Umbilical cord (tissue), 2 donors: Measurements from ENCODE around the gene PCDHAC2. TPM values are rescaled to one million over a fixed set of nuclear protein-coding genes. Genes with fewer than 3 reads are reported as not detected.
A peak's percentile ranks its signal among the peaks of the same experiment; 100 is the strongest.

Experiments used
- DNase-seq: peaks from one replicate; pipeline ENCODE4 v3.0.0-alpha.2; 2015; ENCODE audit warnings: low spot score
- total RNA-seq: library from RNA; depleted of rRNA; stranded (reverse); fragments of >200 nt; gene quantifications from one replicate; pipeline ENCODE4 v1.2.3, GENCODE V29; 2014; ENCODE audit warnings: low replicate concordance; ENCODE audit not compliant: insufficient read depth

The PCDHAC2 gene, protein sequence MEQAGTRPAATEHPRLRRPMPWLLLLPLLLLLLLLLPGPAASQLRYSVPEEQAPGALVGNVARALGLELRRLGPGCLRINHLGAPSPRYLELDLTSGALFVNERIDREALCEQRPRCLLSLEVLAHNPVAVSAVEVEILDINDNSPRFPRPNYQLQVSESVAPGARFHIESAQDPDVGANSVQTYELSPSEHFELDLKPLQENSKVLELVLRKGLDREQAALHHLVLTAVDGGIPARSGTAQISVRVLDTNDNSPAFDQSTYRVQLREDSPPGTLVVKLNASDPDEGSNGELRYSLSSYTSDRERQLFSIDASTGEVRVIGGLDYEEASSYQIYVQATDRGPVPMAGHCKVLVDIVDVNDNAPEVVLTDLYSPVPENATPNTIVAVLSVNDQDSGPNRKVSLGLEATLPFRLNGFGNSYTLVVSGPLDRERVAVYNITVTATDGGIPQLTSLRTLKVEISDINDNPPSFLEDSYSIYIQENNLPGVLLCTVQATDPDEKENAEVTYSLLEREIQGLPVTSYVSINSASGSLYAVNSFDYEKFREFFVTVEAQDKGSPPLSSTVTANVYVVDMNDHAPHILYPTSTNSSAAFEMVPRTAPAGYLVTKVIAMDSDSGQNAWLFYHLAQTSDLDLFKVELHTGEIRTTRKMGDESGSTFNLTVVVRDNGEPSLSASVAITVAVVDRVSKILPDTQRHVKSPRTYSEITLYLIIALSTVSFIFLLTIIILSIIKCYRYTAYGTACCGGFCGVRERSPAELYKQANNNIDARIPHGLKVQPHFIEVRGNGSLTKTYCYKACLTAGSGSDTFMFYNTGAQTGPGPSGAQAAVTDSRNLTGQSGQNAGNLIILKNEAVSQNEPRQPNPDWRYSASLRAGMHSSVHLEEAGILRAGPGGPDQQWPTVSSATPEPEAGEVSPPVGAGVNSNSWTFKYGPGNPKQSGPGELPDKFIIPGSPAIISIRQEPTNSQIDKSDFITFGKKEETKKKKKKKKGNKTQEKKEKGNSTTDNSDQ
- total RNA-seq = 3.4 TPM

DNA sequence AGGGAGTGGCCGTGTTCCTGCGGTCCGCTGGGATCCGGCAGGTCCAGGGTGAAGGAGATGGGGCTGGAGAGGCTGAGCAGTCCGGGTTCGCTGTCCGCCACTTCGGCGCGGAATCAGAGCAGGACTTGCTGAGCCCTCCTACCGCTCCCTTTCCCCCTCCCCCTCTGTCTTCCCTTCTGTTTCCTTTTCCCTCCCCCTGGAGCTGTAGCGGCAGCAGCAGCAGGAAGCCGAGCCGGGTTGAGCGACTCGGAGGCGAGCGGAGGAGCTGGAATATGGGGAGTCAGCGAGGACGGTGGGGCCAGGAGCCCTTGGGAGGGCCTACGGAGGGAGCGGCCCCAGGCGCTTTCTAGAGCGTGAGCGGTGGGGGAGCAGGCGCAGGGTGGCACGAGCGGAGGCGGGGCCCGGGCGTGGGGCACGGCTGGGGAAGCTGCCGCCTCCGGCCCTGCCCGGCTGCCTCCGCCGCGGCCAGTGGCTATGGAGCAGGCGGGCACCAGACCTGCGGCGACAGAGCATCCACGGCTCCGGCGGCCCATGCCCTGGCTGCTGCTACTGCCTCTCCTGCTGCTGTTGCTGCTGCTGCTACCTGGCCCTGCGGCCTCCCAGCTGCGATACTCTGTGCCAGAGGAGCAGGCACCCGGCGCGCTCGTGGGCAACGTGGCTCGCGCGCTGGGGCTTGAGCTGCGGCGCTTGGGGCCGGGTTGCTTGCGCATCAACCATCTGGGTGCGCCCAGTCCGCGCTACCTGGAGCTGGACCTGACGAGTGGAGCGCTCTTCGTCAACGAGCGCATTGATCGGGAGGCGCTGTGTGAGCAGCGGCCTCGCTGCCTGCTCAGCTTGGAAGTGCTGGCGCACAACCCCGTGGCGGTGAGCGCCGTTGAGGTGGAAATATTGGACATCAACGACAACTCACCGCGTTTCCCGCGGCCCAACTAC lies at the start of gene PCDHAC2:
Gene PCDHAC2 (plus strand): TSS at position 184 of the 933 bp plus-strand sequence. CDS start 291 bp downstream, at position 475.
- peak; percentile 87 for DNase-seq

GRCh38 chr5:140923601-140924000 lies 42.7 kb upstream of the PCDHAC2 start:
- DNase-seq = no peak

GRCh38 chr5:140925806-140926442 lies 40.4 kb upstream of the PCDHAC2 start, which contains the start of gene PCDHAC1:
PCDHAC1 (plus strand) TSS chr5:140926299; CDS start chr5:140926893, 594 bp downstream.
- DNase-seq = no peak

DNA sequence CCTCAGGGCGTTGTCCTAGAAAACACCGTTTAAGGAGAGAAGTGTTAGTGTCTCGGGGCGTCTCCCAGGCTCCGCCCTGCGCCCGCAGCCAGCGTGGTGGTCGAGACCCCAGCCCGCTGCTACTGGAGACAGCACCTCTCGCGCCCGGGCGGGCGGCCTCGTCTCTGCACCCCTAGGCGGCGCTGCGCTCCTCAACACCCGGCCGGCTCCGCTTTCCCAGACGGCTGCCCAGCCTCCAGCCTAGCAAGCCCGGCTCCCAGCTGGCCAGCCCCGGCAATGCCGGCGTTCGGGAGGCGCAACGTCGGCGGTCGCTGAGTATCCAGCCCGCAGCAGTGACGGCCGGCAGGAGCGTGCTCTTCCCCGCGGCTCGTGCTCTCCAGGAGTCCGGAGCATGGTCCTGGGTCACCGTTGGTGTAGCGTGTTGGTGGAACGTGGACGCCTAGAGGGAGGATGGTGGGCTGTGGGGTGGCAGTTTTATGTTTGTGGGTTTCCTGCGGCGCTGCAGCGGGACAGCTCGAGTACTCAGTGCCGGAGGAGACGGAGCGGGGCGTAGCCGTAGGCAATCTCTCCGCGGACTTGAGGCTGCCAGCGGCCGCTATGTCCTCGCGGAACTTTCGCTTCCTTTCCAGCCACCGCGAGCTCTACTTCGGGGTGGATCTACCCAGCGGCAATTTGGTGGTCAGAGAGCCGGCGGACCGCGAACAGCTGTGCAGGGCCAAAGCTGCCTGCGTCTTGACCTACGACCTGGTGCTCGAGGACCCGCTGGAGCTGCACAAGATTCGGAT lies 39.6 kb upstream of the PCDHAC2 start:
- peak; percentile 71 for DNase-seq

- DNase-seq = no peak
Observed at GRCh38 chr5:140927228-140927573, 39.1 kb upstream of the PCDHAC2 start.

DNA sequence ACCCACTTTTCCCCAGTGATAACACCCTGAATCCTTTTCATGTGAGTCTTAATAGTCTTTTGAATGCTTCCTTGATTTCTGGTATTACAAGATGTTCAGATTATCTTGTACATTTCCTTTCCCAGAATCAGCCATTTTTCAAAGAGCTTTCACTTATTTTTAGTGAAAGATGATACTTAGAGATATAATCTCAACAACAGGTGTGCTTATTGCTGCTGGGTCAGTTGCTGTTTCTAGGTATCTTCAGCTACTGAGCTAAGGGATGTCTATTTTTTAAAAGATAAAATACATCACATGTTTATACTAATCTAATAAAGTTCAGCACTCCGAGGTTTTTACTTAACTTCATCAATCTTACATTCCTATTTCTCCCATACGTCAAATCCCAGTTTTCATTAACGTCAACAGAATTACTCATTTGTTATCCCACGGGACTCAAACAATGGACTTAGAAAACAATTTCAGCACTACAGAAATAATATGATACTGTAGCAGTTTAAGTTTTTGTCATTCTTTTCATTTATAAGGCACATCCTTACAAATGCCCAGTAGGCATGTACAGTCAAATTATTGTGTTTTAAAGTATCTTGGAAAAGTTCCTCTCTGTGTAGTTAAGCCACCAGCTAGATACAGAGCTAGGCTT lies 31.2 kb upstream of the PCDHAC2 start:
- no peak for DNase-seq

DNA sequence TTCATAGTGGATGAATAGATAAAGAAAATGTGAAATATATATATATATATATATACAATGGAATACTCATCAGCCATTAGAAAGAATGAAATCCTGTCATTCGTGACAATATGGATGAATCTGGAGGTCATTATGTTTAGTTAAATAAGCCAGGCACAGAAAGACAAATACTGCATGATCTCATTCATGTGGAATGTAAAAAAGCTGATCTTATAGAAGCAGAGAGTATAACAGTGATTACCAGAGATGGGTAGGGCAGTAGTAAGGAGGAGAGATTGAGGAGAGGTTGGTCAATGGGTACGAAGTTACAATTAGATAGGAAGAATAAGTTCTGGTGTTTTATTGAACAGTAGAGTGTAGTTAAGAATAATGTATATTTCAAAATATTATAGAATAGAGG lies 19.7 kb upstream of the PCDHAC2 start:
- DNase-seq = no peak

DNA sequence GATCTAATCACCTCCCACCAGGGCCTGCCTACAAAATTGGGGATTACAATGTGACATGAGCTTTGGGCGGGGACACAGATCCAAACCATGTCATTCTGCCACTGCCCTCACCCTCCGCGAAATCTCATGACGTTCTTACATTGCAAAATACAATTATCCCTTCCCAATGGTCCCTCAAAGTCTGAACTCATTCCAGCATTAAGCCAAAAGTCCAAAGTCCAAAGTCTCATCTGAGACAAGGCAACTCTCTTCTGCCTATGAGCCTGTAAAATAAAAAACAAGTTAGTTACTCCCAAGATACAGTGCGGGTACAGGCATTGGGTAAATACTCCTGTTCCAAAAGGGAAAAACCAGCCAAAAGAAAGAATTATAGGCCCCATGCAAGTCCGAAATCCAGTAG lies 14.6 kb upstream of the PCDHAC2 start:
- no peak for DNase-seq

DNA sequence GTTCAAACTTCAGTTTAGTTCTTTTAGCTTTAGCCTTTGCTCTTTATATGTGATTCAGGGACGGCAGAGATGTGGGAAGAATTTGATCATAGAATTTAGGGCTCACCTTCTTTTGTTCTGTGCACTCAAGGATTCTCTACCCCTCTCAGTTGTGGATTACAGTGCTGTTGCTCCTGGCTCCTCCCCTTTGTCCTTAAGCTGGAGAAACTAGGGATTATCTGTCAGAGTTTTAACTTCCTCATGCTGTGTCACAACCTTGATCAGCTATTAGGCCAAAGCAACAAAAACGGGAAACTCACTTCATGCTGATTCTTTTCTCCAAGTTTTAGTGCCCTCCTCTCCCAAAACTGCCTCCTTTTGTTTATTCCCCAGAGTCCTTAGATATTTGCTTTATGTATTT lies 13.0 kb upstream of the PCDHAC2 start:
- DNase-seq = no peak

DNA sequence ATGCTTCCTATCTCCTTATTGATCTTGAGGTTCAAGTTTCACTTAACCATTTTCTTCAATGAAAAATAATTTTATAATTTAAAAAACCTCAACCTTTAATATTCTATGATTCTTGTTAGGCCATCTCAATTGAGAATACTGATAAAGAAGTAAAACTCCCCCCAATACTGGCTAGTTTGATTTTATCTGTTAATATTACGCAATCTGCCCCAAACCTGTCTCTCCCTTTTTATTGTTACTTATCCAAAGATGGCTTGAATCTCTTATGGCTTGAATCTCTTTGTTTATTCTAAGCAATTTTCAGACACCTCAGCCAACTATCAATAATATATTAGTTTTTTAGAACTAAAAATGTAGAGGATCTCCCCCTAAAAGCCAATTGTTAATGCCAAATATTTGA lies 4.1 kb upstream of the PCDHAC2 start:
- DNase-seq = no peak

DNA sequence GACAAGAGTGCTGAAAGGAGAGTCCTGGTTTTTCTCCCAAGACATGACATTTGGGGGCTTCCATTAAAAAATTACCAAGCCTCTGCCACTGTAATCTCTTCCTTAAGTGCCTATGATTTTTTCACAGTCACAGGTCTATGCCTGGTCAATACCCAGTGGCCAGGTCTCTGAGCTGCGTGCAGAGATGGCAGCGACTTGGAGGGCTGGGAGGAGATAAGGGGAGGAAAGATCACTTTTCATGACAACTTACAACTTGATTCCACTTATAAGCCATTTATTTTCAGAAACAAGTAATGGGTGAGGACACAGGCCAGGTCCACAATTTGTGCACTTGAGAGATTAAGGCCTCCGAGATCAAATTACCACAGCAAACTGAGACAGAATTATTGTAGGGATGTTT lies 1.9 kb upstream of the PCDHAC2 start:
- DNase-seq = no peak

- no peak for DNase-seq
Observed at GRCh38 chr5:140965905-140966292, 377 bp upstream of the PCDHAC2 start.

GRCh38 chr5:140967226-140967893 lies 1.1 kb downstream of the PCDHAC2 start:
- no peak for DNase-seq

- DNase-seq = no peak
Observed at GRCh38 chr5:140969880-140970279, 3.6 kb downstream of the PCDHAC2 start.

DNA sequence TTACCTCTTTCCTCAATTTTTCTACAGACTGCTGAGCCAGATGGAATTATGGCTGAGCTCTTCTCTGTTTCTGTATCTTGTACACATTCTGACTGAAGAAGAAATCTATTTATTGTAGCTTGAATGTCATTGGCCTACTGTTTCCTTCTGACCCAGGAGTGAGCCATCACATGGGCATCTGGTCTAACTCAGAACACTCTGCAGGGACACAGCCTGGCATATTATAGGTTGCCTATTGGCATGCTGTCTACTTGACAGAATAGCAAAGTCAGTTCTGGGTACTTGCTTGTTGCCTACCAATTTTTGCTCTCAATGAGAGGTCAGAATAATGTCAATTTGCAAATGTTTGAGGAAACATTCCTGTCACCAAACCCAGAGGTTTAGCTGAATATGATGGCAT lies 7.3 kb downstream of the PCDHAC2 start:
- no peak for DNase-seq

GRCh38 chr5:140977003-140977402 lies 10.7 kb downstream of the PCDHAC2 start:
- DNase-seq = peak; percentile 71

DNA sequence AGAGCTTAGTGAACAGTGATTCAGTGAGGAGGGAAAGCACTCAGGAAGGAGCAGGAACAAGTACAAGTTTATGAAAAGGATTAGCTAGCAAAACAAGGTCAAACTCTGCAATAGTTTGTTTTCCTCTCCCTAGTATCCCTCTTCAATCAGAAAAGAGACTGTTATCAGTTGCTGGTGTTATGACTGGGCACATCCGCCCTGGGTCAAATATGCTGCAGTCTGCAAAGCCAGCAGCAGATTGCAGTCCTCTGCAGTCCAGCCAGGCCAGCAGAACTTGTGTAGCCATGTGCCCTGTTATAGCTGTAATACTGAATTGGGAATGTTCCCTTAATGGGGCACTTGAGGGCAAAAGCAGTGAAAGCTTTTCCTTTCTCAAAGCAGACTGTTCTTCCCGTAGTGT lies 12.0 kb downstream of the PCDHAC2 start:
- DNase-seq = peak; percentile 59

GRCh38 chr5:140978983-140979382 lies 12.7 kb downstream of the PCDHAC2 start:
- DNase-seq = no peak
